ENCODE measurements around the gene DPYSL3. TPM values are rescaled to one million over a fixed set of nuclear protein-coding genes. Genes with fewer than 3 reads are reported as not detected.

The DPYSL3 gene
- total RNA-seq, 1 donor from 2014 or later: 414 TPM

- no peaks in the 10 kb centered on the region for H3K27me3 Mint-ChIP-seq (ENCODE audit: insufficient read depth, low read depth)
- peaks cover 11% of the 10 kb centered on the region for H3K4me1 Mint-ChIP-seq
- no peak overlapping the region for H2AFZ ChIP-seq (replicated peaks)
- H3K9ac ChIP-seq: no peak overlapping the region
- H3K36me3 Mint-ChIP-seq: peaks cover 68% of the 10 kb centered on the region
- TF ChIP-seq, protein P1, sequence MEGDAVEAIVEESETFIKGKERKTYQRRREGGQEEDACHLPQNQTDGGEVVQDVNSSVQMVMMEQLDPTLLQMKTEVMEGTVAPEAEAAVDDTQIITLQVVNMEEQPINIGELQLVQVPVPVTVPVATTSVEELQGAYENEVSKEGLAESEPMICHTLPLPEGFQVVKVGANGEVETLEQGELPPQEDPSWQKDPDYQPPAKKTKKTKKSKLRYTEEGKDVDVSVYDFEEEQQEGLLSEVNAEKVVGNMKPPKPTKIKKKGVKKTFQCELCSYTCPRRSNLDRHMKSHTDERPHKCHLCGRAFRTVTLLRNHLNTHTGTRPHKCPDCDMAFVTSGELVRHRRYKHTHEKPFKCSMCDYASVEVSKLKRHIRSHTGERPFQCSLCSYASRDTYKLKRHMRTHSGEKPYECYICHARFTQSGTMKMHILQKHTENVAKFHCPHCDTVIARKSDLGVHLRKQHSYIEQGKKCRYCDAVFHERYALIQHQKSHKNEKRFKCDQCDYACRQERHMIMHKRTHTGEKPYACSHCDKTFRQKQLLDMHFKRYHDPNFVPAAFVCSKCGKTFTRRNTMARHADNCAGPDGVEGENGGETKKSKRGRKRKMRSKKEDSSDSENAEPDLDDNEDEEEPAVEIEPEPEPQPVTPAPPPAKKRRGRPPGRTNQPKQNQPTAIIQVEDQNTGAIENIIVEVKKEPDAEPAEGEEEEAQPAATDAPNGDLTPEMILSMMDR (IDR thresholded peaks at IDR 0.05): no peak
- TF ChIP-seq EZH2 (IDR thresholded peaks at IDR 0.05): no peak
- H3K9me3 ChIP-seq (ENCODE audit: low read depth): no peaks in the 10 kb centered on the region
- H3K27ac Mint-ChIP-seq: no peak overlapping the region
- H3K4me2 ChIP-seq: no peak overlapping the region
- no peaks in the 10 kb centered on the region for H3K27me3 ChIP-seq
- peaks cover 36% of the 10 kb centered on the region for H3K36me3 ChIP-seq
- no peak overlapping the region for H3K4me3 Mint-ChIP-seq
- no peak overlapping the region for H3K4me3 ChIP-seq
- H4K20me1 ChIP-seq (ENCODE audit: low read depth): peaks cover 83% of the 10 kb centered on the region
- no peak for DNase-seq (ENCODE audit: low spot score)
- peak overlapping the region; percentile 43 for H3K27ac ChIP-seq
- H3F3A ChIP-seq (ENCODE audit: low read depth): peaks cover 58% of the 10 kb centered on the region
- peaks cover 99% of the 10 kb centered on the region for H3K79me2 ChIP-seq (ENCODE audit: low read depth)
- peaks cover 20% of the 10 kb centered on the region for H3K4me1 ChIP-seq
- no peaks in the 10 kb centered on the region for H3K9me3 Mint-ChIP-seq
Measured at GRCh38 chr5:147413266-147413665, 96.6 kb downstream of the DPYSL3 start.

GRCh38 chr5:147412561-147412960 lies 97.3 kb downstream of the DPYSL3 start:
- Histone ChIP-seq H3K4me1 (peaks cover 20% of the 10 kb centered on the region), H3K9ac (no peak overlapping the region), H3K4me3 (no peak overlapping the region), H3K27ac (no peak overlapping the region), H3K27me3 (no peaks in the 10 kb centered on the region), H3K4me2 (no peak overlapping the region), H3K9me3 (ENCODE audit: low read depth) (no peaks in the 10 kb centered on the region), H3F3A (ENCODE audit: low read depth) (peaks cover 61% of the 10 kb centered on the region), H3K36me3 (peaks cover 38% of the 10 kb centered on the region), H4K20me1 (ENCODE audit: low read depth) (peaks cover 77% of the 10 kb centered on the region), H3K79me2 (ENCODE audit: low read depth) (peaks cover 99% of the 10 kb centered on the region), H2AFZ (replicated peaks) (no peak overlapping the region)
- H3K36me3 Mint-ChIP-seq: peaks cover 65% of the 10 kb centered on the region
- TF ChIP-seq EZH2 (IDR thresholded peaks at IDR 0.05): no peak
- TF ChIP-seq EZH2phosphoT487 (IDR thresholded peaks at IDR 0.05): no peak
- TF ChIP-seq, protein P1 (IDR thresholded peaks at IDR 0.05): no peak
- H3K4me3 Mint-ChIP-seq: no peak overlapping the region
- H3K9me3 Mint-ChIP-seq: no peaks in the 10 kb centered on the region
- H3K27ac Mint-ChIP-seq: no peak overlapping the region
- no peaks in the 10 kb centered on the region for H3K27me3 Mint-ChIP-seq (ENCODE audit: insufficient read depth, low read depth)
- DNase-seq (ENCODE audit: low spot score): no peak
- peaks cover 7% of the 10 kb centered on the region for H3K4me1 Mint-ChIP-seq

DNA sequence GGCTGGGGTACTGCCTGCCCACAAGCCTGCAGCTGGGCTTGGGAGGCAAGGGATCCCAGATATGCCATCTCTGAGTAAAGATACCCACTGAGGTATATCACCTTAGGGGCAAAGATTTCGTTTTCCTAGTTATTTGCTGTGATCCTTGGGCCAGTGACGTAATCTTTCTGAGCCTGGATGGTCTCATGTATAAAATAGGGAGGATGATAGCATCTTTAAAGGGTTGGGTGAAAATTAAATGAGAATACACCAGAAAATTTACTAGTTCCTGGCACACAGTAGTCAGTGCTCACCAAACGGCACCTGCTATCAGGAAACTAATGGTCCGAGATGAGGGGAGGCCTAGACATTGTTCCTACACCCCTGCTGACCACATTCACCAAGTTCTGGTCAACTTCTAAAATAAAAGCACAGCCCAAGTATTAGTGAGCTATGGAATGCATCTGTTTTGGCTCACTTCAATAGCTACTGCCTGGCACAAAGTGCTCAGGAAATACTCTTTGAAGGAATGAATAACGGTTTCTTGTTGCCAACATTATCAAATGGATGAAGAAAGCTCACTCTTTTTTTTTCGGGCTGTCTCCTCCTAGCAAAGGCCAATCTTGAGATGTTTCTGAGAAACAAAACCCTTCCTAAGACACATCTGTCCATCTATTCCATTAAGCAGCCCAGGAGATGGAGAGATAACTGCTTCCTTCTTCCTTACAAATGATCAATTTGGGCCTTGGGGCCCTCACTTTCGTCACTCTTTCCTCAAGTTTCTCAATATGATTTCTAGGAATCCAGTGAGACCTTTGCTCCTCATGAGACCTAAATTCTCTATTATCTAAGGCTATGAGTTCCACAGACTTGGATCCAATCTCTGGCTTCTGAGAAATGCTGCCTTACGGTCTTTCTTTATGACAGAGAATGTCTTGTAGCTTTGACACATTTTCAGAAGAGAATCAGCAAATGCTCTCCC lies 98.2 kb downstream of the DPYSL3 start:
- H3K4me1 Mint-ChIP-seq: peaks cover 5% of the 10 kb centered on the region

More for the DNA sequence above, 98.2 kb downstream of the DPYSL3 start:
- H3K4me2 ChIP-seq: no peak overlapping the region
- no peaks in the 10 kb centered on the region for H3K9me3 Mint-ChIP-seq
- no peaks in the 10 kb centered on the region for H3K27me3 Mint-ChIP-seq (ENCODE audit: insufficient read depth, low read depth)
- peaks cover 36% of the 10 kb centered on the region for H3K36me3 ChIP-seq
- no peak overlapping the region for H3K27ac Mint-ChIP-seq
- no peak for DNase-seq (ENCODE audit: low spot score)
- H3K4me3 Mint-ChIP-seq: no peak overlapping the region
- peaks cover 66% of the 10 kb centered on the region for H3K36me3 Mint-ChIP-seq
- H3K27me3 ChIP-seq: no peaks in the 10 kb centered on the region
- H3K27ac ChIP-seq: peak overlapping the region; percentile 83
- no peaks in the 10 kb centered on the region for H3K9me3 ChIP-seq (ENCODE audit: low read depth)
- H4K20me1 ChIP-seq (ENCODE audit: low read depth): peaks cover 72% of the 10 kb centered on the region
- H3K79me2 ChIP-seq (ENCODE audit: low read depth): peaks cover 99% of the 10 kb centered on the region
- no peak overlapping the region for H2AFZ ChIP-seq (replicated peaks)
- TF ChIP-seq EZH2 (IDR thresholded peaks at IDR 0.05) (no peak), EZH2phosphoT487 (IDR thresholded peaks at IDR 0.05) (no peak)
- TF ChIP-seq, protein P1 (IDR thresholded peaks at IDR 0.05): no peak
- H3F3A ChIP-seq (ENCODE audit: low read depth): peaks cover 60% of the 10 kb centered on the region
- peaks cover 17% of the 10 kb centered on the region for H3K4me1 ChIP-seq
- no peak overlapping the region for H3K9ac ChIP-seq
- H3K4me3 ChIP-seq: no peak overlapping the region

Data from neural progenitor cell (in vitro differentiated cells).